ENCODE data around the gene MRPL32.

Gene MRPL32

DNA sequence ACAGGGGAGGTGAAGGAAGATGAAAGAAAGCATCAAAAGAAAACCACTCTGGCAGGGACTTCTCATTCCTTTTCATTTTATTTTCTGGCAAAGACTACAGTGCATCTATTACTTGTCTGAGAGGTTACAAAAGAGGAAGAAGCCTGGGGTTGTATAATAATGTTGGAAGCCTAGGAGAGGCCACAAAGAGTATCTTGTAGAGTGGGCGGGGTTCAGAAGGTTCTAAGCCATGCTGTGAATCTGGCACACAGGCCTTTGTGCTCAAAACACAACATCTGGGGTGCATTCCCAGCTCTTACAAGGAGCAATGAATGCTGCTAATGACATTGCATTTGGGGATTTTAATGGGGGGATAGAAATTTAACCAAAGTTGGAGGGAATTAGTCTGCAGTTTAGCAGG is 49.4 kb downstream of the MRPL32 start:
- Histone ChIP-seq H3K27ac (ENCODE audit: low read length) (no peak overlapping the region), H3K9ac (ENCODE audit: low read length) (no peak overlapping the region), H3F3A (ENCODE audit: insufficient read depth, low read length) (no peaks in the 10 kb centered on the region), H3K79me2 (ENCODE audit: low read length) (no peaks in the 10 kb centered on the region), H3K4me3 (ENCODE audit: low read length) (no peak overlapping the region), H3K9me2 (replicated peaks; ENCODE audit: insufficient read depth, low read length) (no peaks in the 10 kb centered on the region), H3K4me1 (ENCODE audit: low read length) (no peaks in the 10 kb centered on the region), H3K9me3 (replicated peaks; ENCODE audit: insufficient read depth, low read length) (no peaks in the 10 kb centered on the region), H3K4me2 (ENCODE audit: low read depth, low read length) (no peak overlapping the region), H3K27me3 (replicated peaks; ENCODE audit: insufficient read depth, low read length) (no peaks in the 10 kb centered on the region), H2AFZ (ENCODE audit: low read length) (no peak overlapping the region), H3K36me3 (replicated peaks; ENCODE audit: insufficient read depth, low read length) (no peaks in the 10 kb centered on the region), H4K20me1 (ENCODE audit: insufficient read depth, low read length) (no peaks in the 10 kb centered on the region)
- no peak for TF ChIP-seq CTCF (IDR thresholded peaks at IDR 0.05; ENCODE audit: low read length)
- no peak for TF ChIP-seq EZH2phosphoT487 (IDR thresholded peaks at IDR 0.05; ENCODE audit: low read length)
- no peak for TF ChIP-seq EZH2 (optimal IDR thresholded peaks at IDR 0.05; ENCODE audit: low read depth, low read length)
- no peak for DNase-seq

DNA sequence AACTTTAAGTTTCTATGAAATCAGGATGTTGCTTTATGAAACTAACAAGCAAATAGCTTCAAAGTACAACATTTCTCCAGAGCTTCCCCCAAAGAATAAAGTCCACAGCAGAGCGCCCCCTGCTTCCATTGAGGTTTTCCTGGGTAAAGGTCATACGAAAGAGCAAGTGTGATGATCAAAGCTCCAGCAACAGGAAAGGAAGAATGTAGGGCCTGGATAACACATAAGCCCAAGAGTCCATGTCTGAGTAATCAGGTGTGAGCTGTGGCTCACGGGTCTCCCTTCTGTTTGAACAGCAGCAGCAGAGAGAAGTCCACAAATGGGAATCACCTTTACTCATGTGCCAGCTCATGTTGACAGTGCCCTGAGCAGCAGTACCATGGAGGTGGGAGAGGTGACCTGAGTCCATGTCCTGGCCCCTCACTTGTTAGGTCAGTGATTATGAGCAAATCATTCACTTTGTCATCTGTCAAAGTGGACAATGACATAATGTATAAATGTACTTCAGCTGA is 50.5 kb downstream of the MRPL32 start:
- Histone ChIP-seq H3K27ac (ENCODE audit: low read length) (no peak overlapping the region), H3K4me2 (ENCODE audit: low read depth, low read length) (no peak overlapping the region), H3K79me2 (ENCODE audit: low read length) (no peaks in the 10 kb centered on the region)

GRCh38 chr7:42984137-42984536 is 52.0 kb downstream of the MRPL32 start:
- TF ChIP-seq EZH2 (optimal IDR thresholded peaks at IDR 0.05; ENCODE audit: low read depth, low read length) (no peak), CTCF (IDR thresholded peaks at IDR 0.05; ENCODE audit: low read length) (no peak), EZH2phosphoT487 (IDR thresholded peaks at IDR 0.05; ENCODE audit: low read length) (no peak)
- H3K4me3 ChIP-seq (ENCODE audit: low read length), result no peak overlapping the region

More for the DNA sequence above, 50.5 kb downstream of the MRPL32 start:
- no peak overlapping the region for H2AFZ ChIP-seq (ENCODE audit: low read length)
- no peaks in the 10 kb centered on the region for H4K20me1 ChIP-seq (ENCODE audit: insufficient read depth, low read length)
- H3K9me2 ChIP-seq (replicated peaks; ENCODE audit: insufficient read depth, low read length), result no peaks in the 10 kb centered on the region
- H3K27me3 ChIP-seq (replicated peaks; ENCODE audit: insufficient read depth, low read length), result no peaks in the 10 kb centered on the region
- H3K36me3 ChIP-seq (replicated peaks; ENCODE audit: insufficient read depth, low read length), result no peaks in the 10 kb centered on the region
- H3K9ac ChIP-seq (ENCODE audit: low read length), result no peak overlapping the region
- H3K4me3 ChIP-seq (ENCODE audit: low read length), result no peak overlapping the region
- H3K4me1 ChIP-seq (ENCODE audit: low read length), result no peaks in the 10 kb centered on the region
- H3K9me3 ChIP-seq (replicated peaks; ENCODE audit: insufficient read depth, low read length), result no peaks in the 10 kb centered on the region
- TF ChIP-seq EZH2 (optimal IDR thresholded peaks at IDR 0.05; ENCODE audit: low read depth, low read length) (no peak), EZH2phosphoT487 (IDR thresholded peaks at IDR 0.05; ENCODE audit: low read length) (no peak), CTCF (IDR thresholded peaks at IDR 0.05; ENCODE audit: low read length) (no peak)
- H3F3A ChIP-seq (ENCODE audit: insufficient read depth, low read length), result no peaks in the 10 kb centered on the region
- no peak for DNase-seq

More at GRCh38 chr7:42984137-42984536, 52.0 kb downstream of the MRPL32 start:
- no peak for DNase-seq
- no peak overlapping the region for H3K9ac ChIP-seq (ENCODE audit: low read length)
- H3F3A ChIP-seq (ENCODE audit: insufficient read depth, low read length), result no peaks in the 10 kb centered on the region
- no peak overlapping the region for H3K27ac ChIP-seq (ENCODE audit: low read length)
- no peak overlapping the region for H3K4me2 ChIP-seq (ENCODE audit: low read depth, low read length)
- no peaks in the 10 kb centered on the region for H3K4me1 ChIP-seq (ENCODE audit: low read length)
- no peaks in the 10 kb centered on the region for H3K9me2 ChIP-seq (replicated peaks; ENCODE audit: insufficient read depth, low read length)
- H3K79me2 ChIP-seq (ENCODE audit: low read length), result no peaks in the 10 kb centered on the region
- H3K9me3 ChIP-seq (replicated peaks; ENCODE audit: insufficient read depth, low read length), result no peaks in the 10 kb centered on the region
- no peaks in the 10 kb centered on the region for H3K27me3 ChIP-seq (replicated peaks; ENCODE audit: insufficient read depth, low read length)
- no peaks in the 10 kb centered on the region for H4K20me1 ChIP-seq (ENCODE audit: insufficient read depth, low read length)
- no peak overlapping the region for H2AFZ ChIP-seq (ENCODE audit: low read length)
- H3K36me3 ChIP-seq (replicated peaks; ENCODE audit: insufficient read depth, low read length), result no peaks in the 10 kb centered on the region

All from MM.1S (cell line).